A549 (cell line): ENCODE results near the gene PMFBP1. TPM values are rescaled to one million over a fixed set of nuclear protein-coding genes. Genes with fewer than 3 reads are reported as not detected.

ENCODE experiments used
- ATAC-seq, 2 experiments: fragments of 200-7000 bp in 1 of 2; fragments of >200 bp in 1 of 2; cut with Nextera tagmentation in 1 of 2; cut with Tn5 transposase in 1 of 2; 3 replicates each; pipeline versions ENCODE4 v1.8.0 to v1.9.1; 2018 to 2020; ENCODE audit warnings: mild to moderate bottlenecking in 1 of 2, moderate library complexity in 1 of 2
- CTCF ChIA-PET: fragments of 300-600 bp; sonication (Branson Sonifier 250); formaldehyde crosslinking; extraction: SDS; loops from one replicate; lab custom pipeline; 2021; ENCODE audit warnings: antibody characterized with exemption, inconsistent platforms; lab: Yijun Ruan, JAX
- POLR2A ChIA-PET: fragments of 350-600 bp; formaldehyde crosslinking; extraction: SDS; loops from one replicate; lab custom pipeline; 2021; ENCODE audit warnings: antibody characterized with exemption, inconsistent platforms; lab: Yijun Ruan, JAX
- DNase-seq, 2 experiments: peaks; one replicate each; pipeline versions ENCODE4 v3.0.0 to v3.0.0-alpha.2; 2011 to 2016; ENCODE audit warnings: low read depth in 1 of 2, low spot score in 1 of 2
- FAIRE-seq: peaks from 2 replicates; lab custom pipeline; 2011; peaks lifted over from hg19 to GRCh38; lab: Jason Lieb, UNC
- H3K27ac ChIP-seq, 2 experiments: fragments of >200 bp; sonication (Bioruptor Twin); formaldehyde crosslinking; 3 replicates each; pipeline ENCODE4 v1.5.1; 2016 to 2017
- H3K4me1 ChIP-seq: fragments of >200 bp; sonication (Bioruptor Twin); formaldehyde crosslinking; 3 replicates; pipeline ENCODE4 v1.6.1; 2016
- H3K4me2 ChIP-seq: fragments of >200 bp; sonication (Bioruptor Twin); formaldehyde crosslinking; 3 replicates; pipeline ENCODE4 v1.6.1; 2016
- H3K4me3 ChIP-seq: fragments of >200 bp; sonication (Bioruptor Twin); formaldehyde crosslinking; 3 replicates; pipeline ENCODE4 v1.5.1; 2016
- H3K9me3 ChIP-seq: fragments of >200 bp; sonication (Bioruptor Twin); formaldehyde crosslinking; 3 replicates; pipeline ENCODE4 v1.6.1; 2016
- BHLHE40 ChIP-seq: IDR thresholded peaks from 2 replicates; pipeline ENCODE4 v1.6.1; 2012; ENCODE audit warnings: low read depth, low read length, inconsistent platforms
- CBX2 ChIP-seq: fragments of 200-600 bp; sonication (generic); IDR thresholded peaks from 2 replicates; pipeline ENCODE4 v1.6.1; 2016; ENCODE audit warnings: low read depth, mild to moderate bottlenecking, borderline replicate concordance
- CEBPB ChIP-seq, 2 experiments: fragments of >200 bp in 1 of 2; sonication (Bioruptor Twin) in 1 of 2; formaldehyde crosslinking in 1 of 2; IDR thresholded peaks; 2 replicates each; pipeline ENCODE4 v1.6.1; 2012 to 2016
- CHD4 ChIP-seq: fragments of 200-600 bp; sonication (generic); IDR thresholded peaks from 2 replicates; pipeline ENCODE4 v1.6.1; 2016; ENCODE audit warnings: antibody characterized with exemption, mild to moderate bottlenecking, borderline replicate concordance
- EHMT2 ChIP-seq: fragments of 200-600 bp; sonication (generic); IDR thresholded peaks from 2 replicates; pipeline ENCODE4 v1.6.1; 2016; ENCODE audit warnings: antibody characterized with exemption, low read depth, mild to moderate bottlenecking, moderate library complexity
- ESRRA ChIP-seq: fragments of 150-350 bp; IDR thresholded peaks from 2 replicates; pipeline ENCODE4 v1.6.1; 2014; ENCODE audit warnings: mild to moderate bottlenecking, low read length, borderline replicate concordance
- GATA3 ChIP-seq: IDR thresholded peaks from 2 replicates; pipeline ENCODE4 v1.6.1; 2012; ENCODE audit warnings: borderline replicate concordance
- HMGXB4 ChIP-seq: fragments of 250-450 bp; sonication (Bioruptor Pico); IDR thresholded peaks from 2 replicates; pipeline ENCODE4 v1.5.0; 2021; ENCODE audit warnings: mild to moderate bottlenecking, moderate library complexity, borderline replicate concordance
- HOXA7 ChIP-seq: fragments of 250-450 bp; sonication (Bioruptor Pico); IDR thresholded peaks from 2 replicates; pipeline ENCODE4 v1.5.0; 2020; ENCODE audit warnings: mild to moderate bottlenecking, moderate library complexity
- KDM5A ChIP-seq: fragments of 200-600 bp; sonication (generic); IDR thresholded peaks from 2 replicates; pipeline ENCODE4 v1.6.1; 2016; ENCODE audit warnings: antibody characterized with exemption, mild to moderate bottlenecking
- MAFK ChIP-seq: fragments of 450-650 bp; IDR thresholded peaks from 2 replicates; pipeline ENCODE4 v1.6.1; 2014; ENCODE audit not compliant: partially characterized antibody
- MAZ ChIP-seq: fragments of 150-350 bp; IDR thresholded peaks from 2 replicates; pipeline ENCODE4 v1.6.1; 2014; ENCODE audit warnings: antibody characterized with exemption, low read depth, low read length, borderline replicate concordance
- NPAS2 ChIP-seq: fragments of 250-450 bp; sonication (Bioruptor Pico); IDR thresholded peaks from 2 replicates; pipeline ENCODE4 v1.8.0; 2022; ENCODE audit warnings: mild to moderate bottlenecking, moderate library complexity, borderline replicate concordance
- PHF8 ChIP-seq: fragments of 200-600 bp; sonication (generic); IDR thresholded peaks from 2 replicates; pipeline ENCODE4 v1.6.1; 2016; ENCODE audit warnings: low read depth, mild to moderate bottlenecking, antibody characterized with exemption, moderate library complexity, borderline replicate concordance
- POLR2A ChIP-seq: IDR thresholded peaks from 2 replicates; pipeline ENCODE4 v1.6.1; 2012; ENCODE audit warnings: mild to moderate bottlenecking, low read length
- SMC3 ChIP-seq: fragments of >200 bp; sonication (Bioruptor Twin); formaldehyde crosslinking; IDR thresholded peaks from 3 replicates; pipeline ENCODE4 v1.6.1; 2018; ENCODE audit warnings: inconsistent platforms
- ZFP36 ChIP-seq: fragments of 450-650 bp; IDR thresholded peaks from 2 replicates; pipeline ENCODE4 v1.6.1; 2014; ENCODE audit warnings: borderline replicate concordance; ENCODE audit not compliant: partially characterized antibody
- ZSCAN20 ChIP-seq: fragments of 250-450 bp; sonication (Bioruptor Pico); IDR thresholded peaks from 2 replicates; pipeline ENCODE4 v1.8.0; 2022; ENCODE audit warnings: mild to moderate bottlenecking, moderate library complexity
- WGBS: methylation state at CpG from one replicate; pipeline ENCODE4 v1.1.6; 2017; ENCODE audit errors: missing lambda C conversion rate; 5-methylcytosine and 5-hydroxymethylcytosine counted together
- polyA plus RNA-seq, 4 experiments: library from polyadenylated mRNA; depleted of rRNA in 3 of 4; stranded (reverse); fragments of >200 nt; fragmentation: RNase III in 1 of 4; extraction: RNeasy Plus Mini Kit Qiagen cat#74134 plus additional on column Dnase treatment in 1 of 4; gene quantifications; 2 replicates in 3 of 4; 3 replicates in 1 of 4; pipeline ENCODE4 v1.2.3, GENCODE V29; 2011 to 2017
- TF ChIP-seq, protein P1 (sequence below): fragments of 450-650 bp; IDR thresholded peaks from 2 replicates; pipeline ENCODE4 v1.6.1; 2014; ENCODE audit warnings: antibody characterized with exemption
- TF ChIP-seq, protein P2 (sequence below): fragments of 200-600 bp; sonication (generic); IDR thresholded peaks from 2 replicates; pipeline ENCODE4 v1.6.1; 2016; ENCODE audit warnings: antibody characterized with exemption, mild to moderate bottlenecking, moderate library complexity
- TF ChIP-seq, protein P3 (sequence below): fragments of 250-450 bp; sonication (Bioruptor Pico); IDR thresholded peaks from 2 replicates; pipeline ENCODE4 v1.5.0; 2020; ENCODE audit warnings: low read depth, mild to moderate bottlenecking, moderate library complexity
- TF ChIP-seq, protein P4 (sequence below): IDR thresholded peaks from 2 replicates; pipeline ENCODE4 v1.6.1; 2012

PMFBP1 gene
- polyA plus RNA-seq, 2 of the 4 experiments (the other 2 are of a cell fraction), result 0.05 to 0.22 TPM

- WGBS, result 46% methylated on average over 15 of the region's 15 CpGs
- POLR2A ChIA-PET, result no interaction called here
- no peak overlapping the region for H3K4me3 ChIP-seq
- DNase-seq (no peak), FAIRE-seq (no peak), ATAC-seq (no peak)
- no peak for TF ChIP-seq NPAS2 (CRISPR knock-in tag)
- no peak for TF ChIP-seq CBX2
- TF ChIP-seq, protein P1, sequence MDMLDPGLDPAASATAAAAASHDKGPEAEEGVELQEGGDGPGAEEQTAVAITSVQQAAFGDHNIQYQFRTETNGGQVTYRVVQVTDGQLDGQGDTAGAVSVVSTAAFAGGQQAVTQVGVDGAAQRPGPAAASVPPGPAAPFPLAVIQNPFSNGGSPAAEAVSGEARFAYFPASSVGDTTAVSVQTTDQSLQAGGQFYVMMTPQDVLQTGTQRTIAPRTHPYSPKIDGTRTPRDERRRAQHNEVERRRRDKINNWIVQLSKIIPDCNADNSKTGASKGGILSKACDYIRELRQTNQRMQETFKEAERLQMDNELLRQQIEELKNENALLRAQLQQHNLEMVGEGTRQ, result no peak
- no peak for TF ChIP-seq EHMT2
- no peak for TF ChIP-seq KDM5A
- no peak for TF ChIP-seq ESRRA
- TF ChIP-seq, protein P2, sequence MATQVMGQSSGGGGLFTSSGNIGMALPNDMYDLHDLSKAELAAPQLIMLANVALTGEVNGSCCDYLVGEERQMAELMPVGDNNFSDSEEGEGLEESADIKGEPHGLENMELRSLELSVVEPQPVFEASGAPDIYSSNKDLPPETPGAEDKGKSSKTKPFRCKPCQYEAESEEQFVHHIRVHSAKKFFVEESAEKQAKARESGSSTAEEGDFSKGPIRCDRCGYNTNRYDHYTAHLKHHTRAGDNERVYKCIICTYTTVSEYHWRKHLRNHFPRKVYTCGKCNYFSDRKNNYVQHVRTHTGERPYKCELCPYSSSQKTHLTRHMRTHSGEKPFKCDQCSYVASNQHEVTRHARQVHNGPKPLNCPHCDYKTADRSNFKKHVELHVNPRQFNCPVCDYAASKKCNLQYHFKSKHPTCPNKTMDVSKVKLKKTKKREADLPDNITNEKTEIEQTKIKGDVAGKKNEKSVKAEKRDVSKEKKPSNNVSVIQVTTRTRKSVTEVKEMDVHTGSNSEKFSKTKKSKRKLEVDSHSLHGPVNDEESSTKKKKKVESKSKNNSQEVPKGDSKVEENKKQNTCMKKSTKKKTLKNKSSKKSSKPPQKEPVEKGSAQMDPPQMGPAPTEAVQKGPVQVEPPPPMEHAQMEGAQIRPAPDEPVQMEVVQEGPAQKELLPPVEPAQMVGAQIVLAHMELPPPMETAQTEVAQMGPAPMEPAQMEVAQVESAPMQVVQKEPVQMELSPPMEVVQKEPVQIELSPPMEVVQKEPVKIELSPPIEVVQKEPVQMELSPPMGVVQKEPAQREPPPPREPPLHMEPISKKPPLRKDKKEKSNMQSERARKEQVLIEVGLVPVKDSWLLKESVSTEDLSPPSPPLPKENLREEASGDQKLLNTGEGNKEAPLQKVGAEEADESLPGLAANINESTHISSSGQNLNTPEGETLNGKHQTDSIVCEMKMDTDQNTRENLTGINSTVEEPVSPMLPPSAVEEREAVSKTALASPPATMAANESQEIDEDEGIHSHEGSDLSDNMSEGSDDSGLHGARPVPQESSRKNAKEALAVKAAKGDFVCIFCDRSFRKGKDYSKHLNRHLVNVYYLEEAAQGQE, result no peak
- H3K9me3 ChIP-seq, result no peaks in the 10 kb centered on the region
- CTCF ChIA-PET, result interaction anchor here (2.1 to 2.9 kb wide), 2 partner anchors 13 kb away, joined by 5 to 11 read pairs; no protein-coding TSS in a partner anchor
- H3K4me2 ChIP-seq, result no peak overlapping the region
- H3K27ac ChIP-seq, result no peak overlapping the region
- H3K4me1 ChIP-seq, result no peaks in the 10 kb centered on the region
Measured at GRCh38 chr16:72137380-72138063, 34.4 kb downstream of the PMFBP1 start.

DNA sequence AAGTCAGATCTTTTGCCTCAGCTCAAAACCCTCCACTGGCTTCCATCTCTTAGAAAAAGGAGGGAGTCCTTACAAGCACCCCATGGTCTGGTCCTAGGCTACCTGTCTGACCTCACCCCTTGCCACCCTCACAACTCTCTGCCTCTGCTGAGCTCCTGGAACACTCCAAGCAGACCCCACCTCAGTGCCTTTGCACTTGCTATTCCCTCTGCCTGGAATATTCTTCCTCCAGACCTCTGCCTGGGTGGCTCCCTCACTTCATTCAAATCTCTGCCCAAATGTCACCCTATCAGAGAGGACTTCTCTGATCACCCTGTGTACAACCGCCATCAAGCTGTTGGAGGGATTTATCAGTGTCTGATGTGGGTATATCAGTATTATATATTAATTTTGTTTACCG, 37.4 kb downstream of the PMFBP1 start:
- ChIA-PET CTCF (interaction anchor here (0.6 to 2.9 kb wide), 5 partner anchors 10 to 332 kb away, joined by 3 to 15 read pairs (median 3); no protein-coding TSS in a partner anchor), POLR2A (no interaction called here)
- Histone ChIP-seq H3K4me3 (no peak overlapping the region), H3K9me3 (no peaks in the 10 kb centered on the region), H3K27ac (no peak overlapping the region), H3K4me1 (no peaks in the 10 kb centered on the region), H3K4me2 (no peak overlapping the region)
- FAIRE-seq (no peak), ATAC-seq (no peak), DNase-seq (no peak)
- TF ChIP-seq SMC3, result no peak
- TF ChIP-seq EHMT2, result no peak
- no peak for TF ChIP-seq HMGXB4 (CRISPR knock-in tag)
- no peak for TF ChIP-seq HOXA7
- TF ChIP-seq, protein P3, sequence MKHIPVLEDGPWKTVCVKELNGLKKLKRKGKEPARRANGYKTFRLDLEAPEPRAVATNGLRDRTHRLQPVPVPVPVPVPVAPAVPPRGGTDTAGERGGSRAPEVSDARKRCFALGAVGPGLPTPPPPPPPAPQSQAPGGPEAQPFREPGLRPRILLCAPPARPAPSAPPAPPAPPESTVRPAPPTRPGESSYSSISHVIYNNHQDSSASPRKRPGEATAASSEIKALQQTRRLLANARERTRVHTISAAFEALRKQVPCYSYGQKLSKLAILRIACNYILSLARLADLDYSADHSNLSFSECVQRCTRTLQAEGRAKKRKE (CRISPR knock-in tag), result no peak
- no peak for TF ChIP-seq ZFP36
- TF ChIP-seq ZSCAN20 (CRISPR knock-in tag), result no peak
- no peak for TF ChIP-seq MAZ
- no peak for TF ChIP-seq ESRRA
- TF ChIP-seq CEBPB (IDR thresholded peaks at IDR 0.05), result no peak
- TF ChIP-seq PHF8, result no peak
- no peak for TF ChIP-seq CHD4
- TF ChIP-seq GATA3, result no peak
- no peak for TF ChIP-seq POLR2A
- TF ChIP-seq, protein P4, sequence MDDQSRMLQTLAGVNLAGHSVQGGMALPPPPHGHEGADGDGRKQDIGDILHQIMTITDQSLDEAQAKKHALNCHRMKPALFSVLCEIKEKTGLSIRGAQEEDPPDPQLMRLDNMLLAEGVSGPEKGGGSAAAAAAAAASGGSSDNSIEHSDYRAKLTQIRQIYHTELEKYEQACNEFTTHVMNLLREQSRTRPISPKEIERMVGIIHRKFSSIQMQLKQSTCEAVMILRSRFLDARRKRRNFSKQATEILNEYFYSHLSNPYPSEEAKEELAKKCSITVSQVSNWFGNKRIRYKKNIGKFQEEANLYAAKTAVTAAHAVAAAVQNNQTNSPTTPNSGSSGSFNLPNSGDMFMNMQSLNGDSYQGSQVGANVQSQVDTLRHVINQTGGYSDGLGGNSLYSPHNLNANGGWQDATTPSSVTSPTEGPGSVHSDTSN, result no peak
- no peak for TF ChIP-seq BHLHE40
- TF ChIP-seq NPAS2 (CRISPR knock-in tag), result no peak
- TF ChIP-seq MAFK, result no peak
- 64% methylated on average over 2 of the region's 2 CpGs for WGBS
